SIG-M5 (cell line): ENCODE measurements around the gene TMEM117.
"Not testable (repeated sequence)": the region's sequence is repeated elsewhere in the genome, so short reads cannot be mapped to it uniquely, and the experiment has no call there.

Experiments used
- DNase-seq: peaks from one replicate; lab custom pipeline; 2025; lab: John Stamatoyannopoulos, UW

TMEM117 gene

DNA sequence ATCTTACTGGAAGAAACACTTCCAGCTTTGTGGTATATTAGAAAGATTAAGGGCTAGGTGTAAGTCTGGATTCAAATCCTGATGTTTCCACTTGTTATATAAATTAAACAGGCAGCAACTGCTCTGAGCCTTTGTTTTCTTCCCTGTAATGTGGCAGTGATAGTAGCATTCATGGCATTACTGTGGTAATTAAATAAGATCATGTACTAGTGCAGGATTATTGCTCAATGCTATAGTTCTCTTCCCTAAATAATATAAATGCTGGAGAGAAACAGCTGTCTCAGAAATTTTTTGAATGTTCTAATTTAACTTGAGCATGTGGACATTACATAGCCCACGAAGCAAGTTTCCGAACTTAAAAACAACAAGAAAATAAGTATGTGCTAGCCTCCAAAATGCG lies 5.4 kb downstream of the TMEM117 start:
- no peak for DNase-seq

DNA sequence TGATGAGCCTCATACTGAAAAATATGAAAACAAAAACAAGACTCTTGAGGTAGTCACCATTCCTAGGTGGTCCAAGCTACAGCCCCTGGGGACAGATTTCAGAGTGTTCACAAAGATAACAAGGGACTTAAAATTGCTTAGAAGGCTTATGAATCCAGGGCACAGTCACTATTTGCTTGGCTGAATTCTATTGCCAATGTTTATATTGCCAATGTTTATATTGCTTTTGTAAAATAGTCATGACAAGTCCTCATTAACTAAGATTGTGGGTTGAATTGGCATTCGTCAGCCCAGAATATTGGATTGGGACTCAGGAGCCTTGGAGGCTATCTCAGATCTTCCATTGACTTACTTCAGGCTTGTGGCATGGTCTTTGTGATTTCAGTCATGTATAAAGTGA lies 6.4 kb downstream of the TMEM117 start:
- no peak for DNase-seq

- not testable (repeated sequence) for DNase-seq
Measured at GRCh38 chr12:43847425-43848225, 11.7 kb downstream of the TMEM117 start.

DNA sequence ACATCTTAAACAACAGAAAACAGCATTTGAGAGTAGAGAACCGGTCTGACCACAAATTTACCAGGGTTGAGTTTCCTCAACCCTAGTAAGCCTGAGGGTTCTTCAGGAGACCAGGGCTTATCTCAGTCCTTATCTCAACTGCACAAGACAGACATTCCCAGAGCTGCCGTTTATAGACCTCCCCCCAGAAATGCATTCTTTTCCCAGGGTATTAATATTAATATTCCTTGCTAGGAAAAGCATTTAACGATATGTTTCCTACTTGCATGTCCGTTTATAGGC lies 12.3 kb downstream of the TMEM117 start:
- DNase-seq, result no peak

- no peak for DNase-seq
Measured at GRCh38 chr12:43848786-43849185, 12.9 kb downstream of the TMEM117 start.

DNA sequence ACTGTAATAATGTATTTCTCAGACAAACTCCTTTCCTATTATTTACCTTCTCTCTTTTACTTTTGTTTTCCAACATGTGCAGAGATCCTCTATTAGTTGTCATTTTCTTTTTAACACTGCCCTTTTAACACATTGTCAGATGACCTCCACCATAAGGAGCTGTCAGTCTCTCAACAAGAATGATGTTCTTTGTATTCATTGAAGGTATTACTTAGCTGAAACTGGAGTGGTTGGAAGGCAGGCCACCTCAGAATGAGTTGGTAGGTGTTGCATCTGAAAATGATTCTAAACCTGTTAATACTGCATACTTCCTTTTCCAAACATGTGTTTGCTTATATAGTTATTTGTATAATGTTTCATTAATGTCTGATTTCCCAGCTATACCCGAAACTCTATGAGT lies 16.9 kb downstream of the TMEM117 start:
- no peak for DNase-seq

DNA sequence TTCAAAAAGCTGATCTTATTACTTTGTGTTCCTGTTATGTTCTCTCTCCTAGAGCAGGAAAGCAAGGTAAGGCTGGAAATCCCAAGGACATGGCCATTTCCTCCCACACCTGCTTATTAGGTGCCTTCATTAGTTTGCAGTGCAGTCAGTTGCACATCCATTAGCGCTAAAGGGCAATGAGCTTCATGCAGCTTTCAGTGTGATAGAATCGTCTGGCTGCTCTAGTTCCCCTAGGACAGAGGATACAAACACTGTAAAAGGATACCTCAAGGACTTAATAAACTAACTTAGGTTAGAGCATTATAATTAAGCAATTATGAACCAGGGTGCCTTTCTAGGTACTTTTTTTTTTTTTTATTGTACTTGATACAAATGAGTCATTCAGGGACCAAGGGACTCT lies 21.1 kb downstream of the TMEM117 start:
- DNase-seq, result no peak

GRCh38 chr12:43858096-43858495 lies 22.2 kb downstream of the TMEM117 start:
- no peak for DNase-seq

DNA sequence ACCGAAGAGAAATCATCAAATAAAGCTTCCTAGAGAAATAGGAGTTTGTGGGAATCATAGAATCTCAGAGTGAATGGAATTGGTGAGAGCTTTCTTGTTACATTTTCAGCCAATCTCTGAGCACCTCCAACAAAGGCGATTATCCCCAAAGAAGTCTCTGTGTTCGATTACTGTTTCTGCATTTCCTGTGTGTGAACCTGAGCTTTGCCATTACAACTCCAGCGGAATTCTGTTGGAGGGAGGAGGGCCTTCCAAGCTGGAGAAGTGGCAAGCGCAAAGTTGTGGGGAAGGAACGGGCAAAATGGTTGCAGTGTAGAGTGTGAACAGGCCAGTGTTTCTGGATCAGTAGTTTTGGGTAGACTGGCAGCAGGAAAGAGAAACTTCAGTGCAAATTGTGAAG lies 23.1 kb downstream of the TMEM117 start:
- no peak for DNase-seq

- DNase-seq, result no peak
Measured at GRCh38 chr12:43861015-43861839, 25.3 kb downstream of the TMEM117 start.

GRCh38 chr12:43861840-43862150 lies 25.9 kb downstream of the TMEM117 start:
- no peak for DNase-seq

DNA sequence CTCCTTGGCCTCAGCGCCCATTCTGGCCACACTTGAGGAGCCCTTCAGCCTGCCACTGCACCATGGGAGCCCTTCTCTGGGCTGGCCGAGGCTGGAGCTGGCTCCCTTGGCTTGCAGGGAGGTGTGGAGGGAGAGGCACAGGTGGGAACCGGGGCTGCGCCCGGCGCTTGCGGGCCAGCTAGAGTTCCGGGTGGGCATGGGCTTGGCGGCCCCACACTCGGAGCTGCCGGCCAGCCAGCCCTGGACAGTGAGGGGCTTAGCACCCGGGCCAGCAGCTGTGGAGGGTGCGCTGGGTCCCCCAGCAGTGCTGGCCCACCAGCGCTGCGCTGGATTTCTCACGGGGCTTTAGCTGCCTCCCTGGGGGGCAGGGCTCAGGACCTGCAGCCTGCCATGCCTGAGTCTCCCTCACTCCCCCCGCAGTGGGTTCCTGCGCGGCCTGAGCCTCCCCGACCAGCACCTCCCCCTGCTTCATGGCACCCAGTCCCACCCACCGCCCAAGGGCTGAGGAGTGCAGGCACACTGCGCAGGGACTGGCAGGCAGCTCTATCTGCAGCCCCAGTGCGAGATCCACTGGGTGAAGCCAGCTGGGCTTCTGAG lies 28.0 kb downstream of the TMEM117 start:
- no peak for DNase-seq

GRCh38 chr12:43864557-43864956 lies 28.7 kb downstream of the TMEM117 start:
- DNase-seq, result not testable (repeated sequence)

DNA sequence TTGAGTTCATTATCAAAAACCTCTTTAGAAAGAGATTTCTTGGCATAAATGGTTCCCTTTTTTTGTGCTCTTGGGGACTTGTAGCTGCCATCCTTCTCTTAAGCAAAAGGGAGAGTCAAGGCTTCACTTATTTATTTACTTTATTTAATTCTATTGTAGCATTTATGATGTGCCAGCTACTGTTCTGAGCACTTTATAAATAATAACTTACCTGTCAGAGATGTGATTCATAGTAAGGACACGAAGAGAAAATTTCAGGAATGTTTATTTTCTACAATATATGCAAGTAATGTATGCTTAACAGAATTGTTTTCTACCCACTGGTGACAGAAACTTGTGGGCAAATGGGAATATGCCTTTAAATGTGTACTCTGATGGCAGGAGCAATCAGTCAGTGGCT lies 33.3 kb downstream of the TMEM117 start:
- no peak for DNase-seq

GRCh38 chr12:43869765-43870164 lies 33.9 kb downstream of the TMEM117 start:
- not testable (repeated sequence) for DNase-seq

DNA sequence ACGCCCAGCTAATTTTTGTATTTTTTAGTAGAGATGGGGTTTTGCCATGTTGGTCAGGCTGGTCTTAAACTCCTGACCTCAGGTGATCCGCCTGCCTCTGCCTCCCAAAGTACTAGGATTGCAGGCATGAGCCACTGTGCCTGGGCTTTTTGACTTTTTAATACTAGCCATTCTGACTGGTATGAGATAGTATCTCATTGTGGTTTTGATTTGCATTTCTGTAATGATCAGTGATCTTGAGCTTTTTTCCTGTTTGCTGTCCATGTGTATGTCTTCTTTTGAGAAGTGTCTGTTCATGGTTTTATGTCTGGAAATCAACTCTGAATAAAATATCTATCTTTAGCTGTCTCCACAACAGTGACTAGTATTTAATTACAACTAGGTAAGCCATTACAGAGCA lies 35.4 kb downstream of the TMEM117 start:
- DNase-seq, result not testable (repeated sequence)

- DNase-seq, result no peak
Measured at GRCh38 chr12:43872396-43872795, 36.5 kb downstream of the TMEM117 start.

DNA sequence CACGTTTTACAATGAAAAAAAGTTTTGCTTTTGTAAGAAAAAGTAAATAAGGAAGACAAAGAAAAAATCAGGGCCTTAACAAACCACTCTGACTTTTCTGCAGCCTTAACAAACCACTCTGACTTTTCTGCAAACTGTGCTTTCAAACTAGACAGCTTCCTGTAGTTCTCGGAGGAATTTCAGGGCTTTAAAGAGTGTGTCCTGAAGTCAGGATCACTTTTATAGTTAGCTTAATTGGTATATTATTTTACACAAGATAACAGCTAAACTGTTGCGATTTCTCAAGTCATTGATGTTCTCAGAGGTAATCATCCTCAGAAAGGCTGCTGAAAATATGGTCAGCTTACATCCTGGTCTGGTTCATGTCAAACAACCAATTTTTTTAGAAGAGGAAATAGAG lies 42.2 kb downstream of the TMEM117 start:
- DNase-seq, result no peak

DNA sequence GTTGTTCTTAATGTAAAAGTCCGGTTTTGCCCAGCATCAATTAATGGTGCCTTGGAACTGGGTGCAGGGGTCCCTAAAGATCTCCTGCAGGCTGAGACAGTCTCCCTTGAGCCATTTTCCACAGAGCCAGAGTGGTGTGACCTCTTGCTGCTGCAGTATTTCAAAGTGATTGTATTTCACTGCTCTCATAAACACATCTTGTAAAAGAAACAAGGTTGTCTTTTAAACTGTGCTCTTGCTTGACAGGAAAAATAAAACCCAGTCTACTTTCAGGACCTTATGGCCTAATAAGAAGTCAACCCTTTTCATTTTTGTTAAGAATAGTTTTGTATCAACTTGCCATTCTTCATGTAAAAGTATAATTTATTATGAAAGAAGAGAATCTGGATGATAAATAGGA lies 44.7 kb downstream of the TMEM117 start:
- no peak for DNase-seq

DNA sequence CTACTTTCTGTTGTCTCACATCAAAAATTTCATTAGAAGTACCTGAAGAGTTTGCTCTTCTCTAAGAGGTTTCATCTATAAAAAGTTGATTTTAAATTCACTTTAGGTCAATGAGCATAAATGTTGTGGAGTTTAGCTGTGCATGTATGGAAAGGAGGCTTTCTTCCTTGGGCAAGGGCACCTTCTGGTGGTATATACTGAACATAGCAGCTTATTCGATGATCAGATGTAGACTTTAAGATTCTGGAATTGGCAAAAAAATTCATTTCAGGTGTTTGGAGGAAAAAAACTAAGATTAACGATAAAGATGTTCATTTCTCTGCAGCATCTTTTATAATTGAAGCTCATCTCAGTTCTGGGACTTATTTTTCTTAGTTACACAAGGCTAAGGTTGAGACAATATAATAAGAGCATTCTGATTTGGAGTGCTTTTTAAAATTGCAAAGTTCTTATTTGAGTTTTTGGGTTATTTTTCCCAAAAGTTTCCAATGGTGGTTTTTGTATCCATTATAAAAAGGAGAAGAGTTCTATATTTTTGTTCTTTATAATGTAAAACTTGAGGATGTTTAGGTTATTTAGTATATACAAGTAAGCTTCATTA lies 46.8 kb downstream of the TMEM117 start:
- DNase-seq, result no peak

- DNase-seq, result no peak
Measured at GRCh38 chr12:43883311-43883710, 47.4 kb downstream of the TMEM117 start.

DNA sequence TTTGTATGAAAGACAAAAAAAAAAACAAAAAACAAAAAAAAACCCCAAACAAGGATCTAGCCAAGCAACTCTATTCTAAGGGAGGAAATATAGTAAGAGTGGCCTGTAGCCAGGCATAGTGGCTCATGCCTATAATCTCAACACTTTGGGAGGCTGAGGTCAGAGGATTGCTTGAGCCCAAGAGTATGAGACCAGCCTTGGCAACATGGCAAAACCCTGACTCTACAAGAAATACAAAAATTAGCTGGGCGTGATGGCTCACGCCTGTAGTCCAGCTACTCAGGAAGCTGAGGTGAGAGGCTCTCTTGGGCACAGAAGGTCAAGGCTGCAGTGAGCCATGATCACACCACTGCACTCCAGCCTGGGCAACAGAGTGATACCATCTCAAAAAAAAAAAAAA lies 47.9 kb downstream of the TMEM117 start:
- DNase-seq, result no peak
